ENCODE measurements around the gene MRI1.

MRI1 gene

DNA sequence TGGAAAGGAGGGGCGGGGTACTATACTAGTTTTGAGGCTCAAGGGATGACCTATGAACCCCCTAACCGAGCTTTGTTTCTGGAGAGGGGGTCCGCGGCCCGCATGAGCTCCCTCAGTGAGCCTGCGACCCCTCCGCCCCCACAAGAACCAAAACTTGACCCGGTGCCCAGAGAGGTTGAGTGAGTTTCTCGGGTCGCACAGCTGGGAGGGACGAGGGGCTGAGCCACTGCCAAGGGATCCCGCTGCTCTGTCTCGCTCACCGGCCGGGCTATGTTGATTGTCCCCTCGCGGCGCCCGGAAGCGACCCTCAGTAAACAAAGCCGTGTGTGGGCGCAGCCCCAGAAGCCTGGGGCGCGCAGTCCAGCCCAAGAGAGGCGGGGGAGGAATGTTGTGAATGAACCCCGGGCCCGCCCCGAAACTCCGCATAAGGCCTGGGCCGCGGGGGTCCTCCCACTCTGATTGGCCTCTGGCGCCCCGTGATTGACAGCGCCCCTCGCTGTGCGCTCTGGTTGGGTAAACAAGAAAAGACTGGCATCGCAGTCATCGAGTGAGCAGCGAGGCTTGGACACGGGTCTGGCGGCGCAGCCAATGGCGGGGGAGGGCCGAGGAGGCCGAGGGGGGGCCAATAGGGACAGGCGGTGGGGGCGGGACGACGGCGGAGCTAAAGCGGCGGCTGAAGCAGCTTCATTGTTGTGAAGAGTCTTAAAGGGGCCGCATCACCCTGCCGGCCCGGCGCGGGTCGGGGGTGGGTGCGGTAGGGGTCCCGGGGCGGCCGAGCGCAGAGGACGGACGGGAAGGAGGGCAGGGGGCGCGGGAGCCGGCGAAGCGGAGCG lies 30.7 kb downstream of the MRI1 start, which contains the start of gene ZSWIM4:
ZSWIM4 (plus strand) TSS at position 687 of the 833 bp plus-strand sequence. CDS start 206 bp downstream, outside the sequence.
- peak; percentile 97 for DNase-seq (ENCODE audit: low read depth)

DNA sequence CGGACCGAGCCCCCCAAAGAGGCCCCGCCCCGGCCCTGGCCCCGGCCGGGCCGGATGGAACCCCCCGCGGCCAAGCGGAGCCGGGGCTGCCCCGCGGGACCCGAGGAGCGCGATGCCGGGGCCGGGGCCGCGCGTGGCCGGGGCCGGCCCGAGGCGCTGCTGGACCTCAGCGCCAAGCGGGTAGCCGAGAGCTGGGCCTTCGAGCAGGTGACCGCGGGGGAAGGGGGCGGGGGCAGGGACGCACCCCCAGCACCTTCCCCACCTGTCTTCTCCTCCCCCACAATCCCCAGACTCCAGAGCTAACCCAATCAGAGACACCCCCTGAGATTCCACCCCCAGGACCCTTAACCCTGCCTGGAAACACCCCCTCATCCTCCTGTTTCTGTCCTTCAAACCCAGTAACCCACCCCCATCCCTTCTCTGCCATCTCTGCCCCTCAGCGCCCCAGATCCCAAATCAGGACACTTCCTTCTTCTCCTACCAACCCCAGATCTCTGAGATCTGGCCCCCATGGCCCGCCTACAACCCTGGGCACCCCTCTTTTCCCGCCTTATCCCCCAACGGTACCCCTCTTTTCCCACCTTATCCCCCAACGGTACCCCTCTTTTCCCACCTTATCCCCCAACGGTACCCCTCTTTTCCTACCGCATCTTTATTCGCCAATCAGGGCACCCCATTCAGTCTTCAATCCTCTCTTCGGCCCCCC lies 31.4 kb downstream of the MRI1 start:
- no peak for DNase-seq (ENCODE audit: low read depth)

DNA sequence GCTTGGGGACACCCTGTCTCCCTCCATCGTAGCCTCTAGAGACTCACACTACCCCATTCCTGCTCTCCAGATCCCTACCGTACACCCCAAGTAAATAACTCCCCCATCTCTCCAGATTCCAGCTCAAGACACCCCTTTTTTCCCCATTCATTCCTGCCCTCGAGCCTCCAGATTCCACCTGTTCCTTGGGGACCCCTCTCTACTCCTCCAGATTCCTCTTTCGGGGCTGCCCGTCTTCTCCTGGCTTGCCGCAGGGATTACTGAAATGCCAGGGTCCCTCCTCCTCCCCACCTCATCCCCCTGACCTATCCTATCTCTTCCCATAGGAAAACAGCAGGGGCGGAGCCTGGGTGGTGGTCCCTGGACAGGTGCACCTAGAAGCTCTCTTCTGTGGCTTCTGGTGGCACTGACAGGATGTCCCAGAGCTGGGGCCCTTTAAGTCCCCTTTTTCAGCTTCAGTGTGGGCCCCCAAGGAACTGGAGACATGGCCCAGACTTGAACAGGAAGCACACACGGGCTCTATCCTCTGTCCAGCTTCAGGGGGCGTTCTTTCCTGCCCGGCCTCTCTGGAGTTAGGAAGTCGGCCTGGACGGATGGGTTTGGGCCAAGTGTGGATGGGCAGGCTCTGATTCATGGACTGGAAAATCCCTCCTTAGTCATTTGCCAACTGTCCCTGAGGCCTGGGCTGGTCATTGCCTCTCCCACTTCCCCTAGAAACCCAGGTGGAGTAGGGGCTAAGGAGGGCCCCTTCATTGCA lies 32.2 kb downstream of the MRI1 start:
- DNase-seq (ENCODE audit: low read depth) = no peak

DNA sequence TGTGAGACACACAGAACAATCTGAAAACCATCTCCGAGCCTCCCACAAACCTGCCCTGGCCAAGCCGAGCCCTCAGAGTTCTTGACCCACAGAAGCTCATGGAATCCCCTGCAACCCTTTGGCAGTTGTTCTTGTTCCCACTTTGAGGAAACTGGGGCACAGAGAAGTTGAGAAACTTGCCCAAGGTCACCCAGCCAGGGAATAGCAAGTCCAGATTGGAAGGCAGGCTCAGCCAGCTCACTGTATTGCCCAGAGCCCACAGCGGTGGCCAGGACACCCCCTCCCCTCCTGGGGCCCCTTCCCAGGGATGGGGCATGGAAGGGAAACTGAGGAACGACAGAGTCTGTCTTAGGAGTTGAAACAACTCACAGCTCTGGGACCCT lies 32.7 kb downstream of the MRI1 start:
- DNase-seq (ENCODE audit: low read depth) = no peak

DNA sequence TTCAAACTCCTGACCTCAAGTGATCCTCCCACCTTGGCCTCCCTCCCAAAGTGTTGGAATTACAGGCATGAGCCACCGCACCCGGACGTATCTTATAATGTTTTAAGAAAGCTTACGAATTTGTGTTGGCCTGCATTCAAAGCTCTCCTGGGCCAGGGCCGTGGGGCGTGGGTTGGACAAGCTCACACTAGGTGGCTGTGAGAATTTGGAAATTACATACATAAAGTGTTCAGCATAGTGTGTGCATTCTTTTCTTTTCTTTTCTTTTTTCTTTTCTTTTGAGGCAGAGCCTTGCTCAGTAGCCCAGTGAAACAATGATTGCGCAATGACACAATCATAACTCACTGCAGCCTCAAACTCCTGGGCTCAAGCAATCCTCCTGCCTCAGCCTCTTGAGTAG lies 33.5 kb downstream of the MRI1 start:
- DNase-seq (ENCODE audit: low read depth) = no peak

DNA sequence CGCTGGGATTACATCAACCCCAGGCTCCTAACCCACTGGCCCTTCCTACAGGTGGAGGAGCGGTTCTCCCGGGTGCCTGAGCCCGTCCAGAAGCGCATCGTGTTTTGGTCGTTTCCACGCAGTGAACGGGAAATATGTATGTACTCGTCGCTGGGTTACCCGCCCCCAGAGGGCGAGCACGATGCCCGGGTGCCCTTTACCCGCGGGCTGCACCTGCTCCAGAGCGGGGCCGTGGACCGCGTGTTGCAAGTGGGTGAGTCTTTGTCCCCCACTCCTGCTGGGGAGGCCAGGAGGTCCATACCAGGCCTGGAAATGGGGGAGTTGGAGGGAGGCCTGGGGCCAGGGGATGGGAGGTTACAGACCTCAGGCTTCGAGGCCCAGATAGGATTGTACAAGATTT lies 35.3 kb downstream of the MRI1 start:
- no peak for DNase-seq (ENCODE audit: low read depth)

DNA sequence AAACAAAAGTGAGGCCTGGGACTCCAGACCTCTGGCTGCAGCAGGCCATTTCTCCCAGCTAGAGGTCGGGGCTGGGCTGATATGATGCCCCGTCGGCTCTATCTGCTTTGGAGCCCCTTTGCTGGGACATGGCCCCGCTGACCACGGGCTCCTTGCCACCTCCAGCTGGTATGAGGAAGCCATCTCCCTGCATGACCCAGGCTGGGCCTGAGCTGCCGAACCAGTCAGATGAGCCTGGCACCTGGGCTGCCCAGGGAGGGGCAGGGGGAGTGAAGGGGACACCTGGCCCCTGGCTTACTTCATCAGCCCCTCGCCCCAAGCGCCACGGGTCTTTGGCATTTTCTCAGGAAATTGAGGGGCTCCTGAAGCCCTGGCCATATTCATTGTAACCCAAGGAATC lies 38.7 kb downstream of the MRI1 start:
- DNase-seq (ENCODE audit: low read depth) = no peak

DNA sequence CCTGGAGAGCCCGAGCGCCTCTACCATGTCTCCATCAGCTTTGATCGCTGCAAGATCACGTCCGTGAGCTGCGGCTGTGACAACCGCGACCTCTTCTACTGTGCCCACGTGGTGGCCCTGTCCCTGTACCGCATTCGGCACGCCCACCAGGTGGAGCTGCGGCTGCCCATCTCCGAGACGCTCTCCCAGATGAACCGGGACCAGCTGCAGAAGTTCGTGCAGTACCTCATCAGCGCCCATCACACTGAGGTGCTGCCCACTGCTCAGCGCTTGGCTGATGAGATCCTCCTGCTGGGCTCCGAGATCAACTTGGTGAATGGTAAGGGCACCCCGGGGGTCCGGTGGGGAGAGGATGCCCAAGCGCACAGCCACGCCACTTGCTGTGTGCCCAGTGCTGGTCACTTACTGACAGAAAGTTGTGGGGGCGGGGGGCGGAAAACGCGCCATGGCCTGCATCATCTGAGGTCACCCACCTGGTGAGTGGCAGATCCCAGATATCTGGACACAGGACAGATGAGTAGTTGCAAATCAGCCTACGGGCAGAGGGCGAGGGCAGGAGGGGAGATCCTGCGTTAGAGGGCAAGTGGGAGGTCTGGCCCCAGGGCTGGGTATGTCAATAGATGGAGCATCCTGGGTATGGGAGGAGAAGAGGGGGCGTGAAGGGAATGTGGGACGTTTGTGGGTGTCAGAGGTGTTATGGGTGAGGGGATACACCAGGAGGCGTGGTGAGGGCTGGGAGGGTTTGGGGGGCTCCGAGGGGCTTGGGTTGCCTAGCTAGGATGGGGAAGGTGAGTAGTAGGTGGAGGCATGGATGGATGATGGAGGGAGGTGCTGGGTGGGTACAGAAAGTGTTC lies 40.7 kb downstream of the MRI1 start:
- no peak for DNase-seq (ENCODE audit: low read depth)

DNA sequence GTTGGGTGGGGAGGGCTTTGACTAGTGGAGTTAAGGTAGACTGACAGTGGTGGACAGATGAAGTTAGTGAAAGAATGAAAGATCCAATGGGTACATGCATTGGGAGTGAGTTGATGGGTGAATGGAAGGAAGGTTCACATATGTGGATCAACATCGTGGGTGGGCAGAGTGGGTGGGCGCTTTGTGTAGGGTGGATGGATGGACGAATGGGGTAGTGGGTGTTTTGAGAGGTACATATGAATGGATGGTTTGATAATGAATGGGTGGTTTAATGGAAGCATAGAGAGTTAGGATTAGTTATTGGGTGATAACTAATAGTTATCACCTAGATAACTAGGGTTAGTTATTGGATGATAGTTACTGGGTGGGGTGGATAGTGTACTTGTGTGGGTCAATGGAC lies 42.4 kb downstream of the MRI1 start:
- DNase-seq (ENCODE audit: low read depth) = no peak

DNA sequence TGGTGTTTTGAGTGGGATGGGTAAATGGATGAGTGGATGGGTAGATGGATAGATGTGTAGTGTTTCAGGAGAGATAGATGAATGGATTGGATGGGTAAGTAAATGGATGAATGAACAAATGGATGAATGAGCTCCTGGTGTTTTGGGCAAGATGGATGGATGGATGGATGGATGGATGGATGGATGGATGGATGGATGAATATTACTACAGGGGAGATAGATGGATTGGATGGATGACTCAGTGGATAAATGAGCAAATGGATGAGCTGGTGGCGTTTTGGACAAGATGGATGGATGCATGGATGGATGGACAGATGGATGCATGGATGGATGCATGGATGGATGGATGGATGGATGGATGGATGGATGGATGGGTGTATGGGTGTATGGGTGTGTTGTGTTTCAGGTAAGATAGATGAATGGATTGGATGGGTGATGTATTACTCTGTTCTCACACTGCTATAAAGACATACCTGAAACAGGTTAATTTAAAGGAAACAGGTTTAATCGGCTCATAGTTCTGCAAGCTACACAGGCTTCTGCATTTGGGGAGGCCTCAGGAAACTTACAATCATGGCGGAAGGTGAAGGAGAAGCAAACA lies 43.2 kb downstream of the MRI1 start:
- no peak for DNase-seq (ENCODE audit: low read depth)

DNA sequence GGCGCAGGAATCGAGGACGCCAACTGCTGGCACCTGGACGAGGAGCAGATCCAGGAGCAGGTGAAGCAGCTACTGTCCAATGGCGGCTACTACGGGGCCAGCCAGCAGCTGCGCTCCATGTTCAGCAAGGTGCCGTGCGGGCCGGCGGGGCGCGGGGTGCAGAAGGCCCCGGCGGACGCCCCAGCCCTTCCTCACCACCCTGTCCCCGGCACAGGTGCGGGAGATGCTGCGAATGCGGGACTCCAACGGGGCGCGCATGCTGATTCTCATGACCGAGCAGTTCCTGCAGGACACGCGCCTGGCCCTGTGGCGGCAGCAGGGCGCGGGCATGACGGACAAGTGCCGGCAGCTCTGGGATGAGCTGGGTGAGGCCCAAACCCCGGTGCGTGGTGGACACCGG lies 44.5 kb downstream of the MRI1 start:
- no peak for DNase-seq (ENCODE audit: low read depth)

DNA sequence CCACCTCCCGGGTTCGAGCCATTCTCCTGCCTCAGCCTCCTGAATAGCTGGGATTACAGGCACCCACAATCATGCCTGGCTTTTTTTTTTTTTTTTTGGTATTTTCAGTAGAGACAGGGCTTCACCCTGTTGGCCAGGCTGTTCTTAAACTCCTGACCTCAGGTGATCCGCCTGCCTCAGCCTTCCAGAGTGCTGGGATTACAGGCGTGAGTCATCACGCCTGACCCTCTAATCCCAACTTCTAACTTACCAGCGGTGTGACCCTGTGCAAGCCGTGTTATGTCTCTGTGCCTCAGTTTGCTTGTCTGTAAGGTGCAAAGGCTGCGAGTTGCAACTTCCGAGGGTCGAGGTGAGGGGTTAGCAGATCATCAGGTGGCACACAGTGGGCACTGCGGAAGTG lies 48.2 kb downstream of the MRI1 start:
- no peak for DNase-seq (ENCODE audit: low read depth)

DNA sequence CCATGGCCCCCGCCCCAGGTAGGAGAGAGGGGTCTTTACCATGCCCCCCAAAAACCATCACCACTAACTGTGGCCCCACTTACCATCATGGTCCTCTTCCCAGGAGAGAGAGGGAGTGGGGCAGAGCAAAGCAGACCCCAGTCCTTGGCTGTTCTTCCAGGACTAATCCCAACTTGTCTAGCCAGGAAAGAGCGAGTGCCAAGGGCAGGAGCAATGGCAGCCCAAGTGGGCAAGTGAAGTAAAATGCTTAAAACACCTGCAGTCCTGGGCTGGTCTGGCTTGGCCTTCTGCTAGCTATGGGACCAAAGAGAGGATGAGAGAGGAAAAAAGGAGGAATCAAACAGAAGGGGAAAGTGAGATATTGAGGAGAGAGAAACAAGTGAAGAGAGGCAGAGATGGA lies 48.8 kb downstream of the MRI1 start:
- no peak for DNase-seq (ENCODE audit: low read depth)

DNA sequence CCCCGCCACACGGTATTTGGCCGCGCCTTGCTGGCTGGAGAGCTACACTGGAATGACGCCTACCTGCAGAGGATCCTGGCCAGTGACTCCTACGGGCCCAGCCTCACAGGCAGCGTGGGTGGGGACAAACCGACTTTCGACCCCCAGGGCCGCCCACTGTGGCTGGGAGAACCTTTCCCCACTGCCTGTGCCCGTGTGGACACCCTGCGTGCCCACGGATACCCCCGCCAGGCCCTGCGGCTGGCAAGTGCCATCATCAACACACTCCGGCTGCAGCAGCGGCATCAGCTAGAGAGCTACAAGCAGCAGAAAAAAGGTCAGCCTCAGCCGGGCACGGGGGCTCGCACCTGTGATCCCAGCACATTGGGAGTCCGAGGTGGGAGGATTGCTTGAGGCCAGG lies 50.2 kb downstream of the MRI1 start:
- no peak for DNase-seq (ENCODE audit: low read depth)

DNA sequence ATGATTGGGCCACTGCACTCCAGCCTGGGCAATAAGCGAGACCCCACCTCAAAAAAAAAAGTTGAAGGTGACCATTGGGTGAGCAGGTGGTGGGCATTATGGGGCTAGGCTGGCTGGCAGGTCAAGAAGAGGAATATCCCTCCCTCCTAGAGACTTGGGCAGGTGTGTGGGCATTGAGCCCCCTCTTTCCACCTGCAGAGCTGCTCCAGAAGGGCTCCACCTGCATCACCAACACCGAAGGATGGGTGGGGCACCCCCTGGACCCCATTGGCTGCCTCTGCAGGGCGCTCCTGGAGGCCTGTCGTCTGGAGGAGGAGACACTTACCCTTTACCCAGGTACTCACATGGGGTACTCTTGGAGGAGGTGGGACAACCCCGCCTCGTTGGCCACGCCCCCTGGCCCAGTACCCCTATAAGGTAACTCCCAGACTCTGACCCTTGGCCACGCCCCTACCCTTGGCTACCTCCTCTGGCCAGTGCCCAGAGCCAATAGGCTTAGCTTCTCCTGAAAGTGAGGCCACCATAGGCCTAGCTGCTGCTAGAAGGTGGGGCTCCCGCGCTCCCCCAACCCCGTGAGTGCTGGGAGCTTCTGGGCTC lies 52.8 kb downstream of the MRI1 start:
- no peak for DNase-seq (ENCODE audit: low read depth)

DNA sequence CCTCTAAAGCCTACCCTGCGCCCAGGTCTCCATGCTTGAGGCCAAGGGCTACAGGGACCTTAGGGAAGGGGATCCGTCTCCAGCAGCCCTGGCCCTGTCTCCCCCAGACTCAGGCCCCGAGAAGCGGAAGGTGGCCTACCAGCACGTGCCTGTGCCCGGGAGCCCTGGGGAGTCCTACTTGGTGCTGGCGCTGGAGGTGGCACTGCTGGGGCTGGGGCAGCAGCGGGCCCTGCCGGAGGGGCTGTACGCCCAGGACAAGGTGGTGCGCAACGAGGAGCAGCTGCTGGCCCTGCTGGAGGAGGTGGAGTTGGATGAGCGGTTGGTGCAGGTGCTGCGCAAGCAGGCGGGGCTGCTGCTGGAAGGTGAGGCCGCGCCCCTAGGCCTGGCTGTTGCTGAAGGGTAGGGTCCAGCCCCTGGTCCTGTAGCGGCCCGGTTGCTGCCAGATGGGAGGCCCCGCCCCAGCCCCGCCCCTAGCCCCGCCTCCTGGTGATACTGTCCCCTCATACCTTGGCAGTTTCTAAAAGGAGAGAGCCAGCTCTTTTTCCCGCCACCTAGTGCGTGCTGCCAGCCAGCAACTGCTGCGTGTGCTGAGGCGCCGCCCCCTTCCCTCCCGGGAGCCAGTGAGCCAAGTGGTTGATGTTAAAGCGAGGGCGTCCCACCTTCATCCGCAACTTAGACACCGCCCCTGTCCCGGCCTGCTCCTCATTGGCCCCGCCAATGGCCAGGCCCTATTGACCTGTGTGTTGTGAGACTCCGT lies 53.5 kb downstream of the MRI1 start:
- no peak for DNase-seq (ENCODE audit: low read depth)

DNA sequence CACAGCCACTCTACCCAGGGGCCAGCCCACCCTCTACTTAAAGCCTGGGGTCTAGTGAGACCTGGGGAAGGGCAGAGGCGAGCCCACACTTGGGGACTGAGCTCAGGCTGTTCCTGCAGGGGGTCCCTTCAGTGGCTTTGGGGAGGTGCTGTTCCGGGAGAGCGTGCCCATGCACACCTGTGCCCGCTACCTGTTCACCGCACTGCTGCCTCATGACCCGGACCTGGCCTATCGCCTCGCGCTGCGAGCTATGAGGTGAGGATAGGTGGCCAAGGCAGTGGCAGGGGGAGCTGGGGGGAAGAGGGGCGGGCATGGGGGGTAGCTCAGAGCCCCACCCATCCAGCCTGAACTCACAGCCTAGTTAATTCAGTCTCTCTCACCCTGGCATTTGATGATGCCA lies 54.9 kb downstream of the MRI1 start:
- DNase-seq (ENCODE audit: low read depth) = no peak

DNA sequence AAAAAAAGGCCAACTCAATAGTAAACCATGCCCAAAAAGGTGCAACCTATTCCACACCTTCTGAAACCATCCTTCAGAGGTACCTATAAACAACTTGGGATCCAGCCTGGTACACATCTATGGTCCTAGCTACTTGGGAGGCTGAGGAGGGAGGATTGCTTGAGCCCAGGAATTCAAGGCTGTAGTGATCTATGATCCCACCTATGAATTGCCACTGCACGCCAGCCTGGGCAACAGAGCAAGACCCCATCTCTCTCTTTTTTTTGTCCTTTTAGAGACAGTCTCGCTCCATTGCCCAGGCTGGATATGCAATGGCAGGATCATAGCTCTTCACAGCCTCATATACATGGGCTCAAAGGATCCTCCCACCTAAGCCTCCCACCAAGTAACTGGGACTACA lies 57.0 kb downstream of the MRI1 start:
- DNase-seq (ENCODE audit: low read depth) = no peak

DNA sequence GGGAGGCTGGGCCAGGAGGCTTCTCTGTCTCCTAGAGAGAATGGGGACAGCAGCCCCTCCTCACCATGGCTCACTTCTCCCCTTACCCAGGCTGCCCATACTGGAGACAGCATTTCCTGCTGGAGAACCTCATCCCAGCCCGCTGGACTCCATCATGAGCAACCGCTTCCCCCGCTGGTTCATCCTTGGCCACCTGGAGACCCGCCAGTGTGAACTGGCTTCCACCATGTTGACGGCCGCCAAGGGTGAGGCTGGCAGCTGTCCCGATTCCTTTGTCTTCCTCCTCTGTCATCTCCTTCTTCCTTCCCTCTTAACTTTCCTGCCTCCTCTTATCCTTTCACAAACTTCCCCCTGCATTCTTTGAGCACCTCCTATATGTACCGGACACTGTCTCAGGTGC lies 58.9 kb downstream of the MRI1 start:
- no peak for DNase-seq (ENCODE audit: low read depth)

Data from CMK (cell line).